HL-60 (cell line): ENCODE measurements around the gene SLC66A3.

Source experiments
- DNase-seq, 2 experiments: peaks; one replicate each; pipeline ENCODE4 v3.0.0-alpha.2; 2010 to 2020; ENCODE audit warnings: low read depth in 1 of 2, low spot score in 1 of 2
- H3K27ac ChIP-seq: fragments of 250-450 bp; sonication (Bioruptor Pico); replicated peaks from 2 replicates; pipeline ENCODE4 v1.5.1; 2020; ENCODE audit warnings: mild to moderate bottlenecking, moderate library complexity
- H3K27me3 ChIP-seq: fragments of 250-450 bp; sonication (Bioruptor Pico); 2 replicates; pipeline ENCODE4 v1.5.1; 2021; ENCODE audit warnings: mild to moderate bottlenecking, moderate library complexity; ENCODE audit not compliant: insufficient read depth, poor library complexity, severe bottlenecking
- H3K4me3 ChIP-seq: replicated peaks from 2 replicates; pipeline ENCODE4 v1.5.1; 2011; ENCODE audit warnings: mild to moderate bottlenecking, control low read depth, low read length; ENCODE audit not compliant: insufficient read depth
- GABPA ChIP-seq: IDR thresholded peaks from 2 replicates; pipeline ENCODE4 v1.6.1; 2012; ENCODE audit warnings: low read depth
- POLR2AphosphoS5 ChIP-seq: IDR thresholded peaks from 2 replicates; pipeline ENCODE4 v1.6.1; 2012; ENCODE audit warnings: low read depth
- REST ChIP-seq: IDR thresholded peaks from 2 replicates; pipeline ENCODE4 v1.6.1; 2012; ENCODE audit warnings: low read depth; ENCODE audit not compliant: insufficient replicate concordance
- SPI1 ChIP-seq: IDR thresholded peaks from 2 replicates; pipeline ENCODE4 v1.6.1; 2012; ENCODE audit warnings: low read depth, mild to moderate bottlenecking, borderline replicate concordance
- TF ChIP-seq, protein P1 (sequence below): IDR thresholded peaks from one replicate; pipeline ENCODE4 v1.5.1; 2011; ENCODE audit warnings: low read length, control low read depth, inconsistent platforms; ENCODE audit not compliant: insufficient read depth

The SLC66A3 gene

DNA sequence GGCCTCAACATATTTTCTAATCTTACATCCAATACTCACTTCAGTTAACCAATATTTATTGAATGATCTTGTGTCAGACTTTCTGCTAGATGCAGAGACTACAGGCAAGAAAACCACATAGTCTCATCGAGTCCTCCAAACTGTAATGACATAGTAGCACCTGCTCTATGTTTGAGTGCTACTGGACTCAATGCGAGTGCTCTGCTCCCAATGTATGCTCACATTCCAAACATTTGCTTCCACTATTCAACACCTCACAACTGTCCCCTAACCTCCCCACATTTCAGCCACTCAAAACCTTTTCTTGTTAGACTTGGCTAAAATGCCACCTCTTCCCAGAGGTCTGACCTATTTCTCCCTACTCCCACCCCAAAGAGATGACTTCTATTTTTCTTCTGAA is 65.2 kb downstream of the SLC66A3 start:
- no peaks in the 10 kb centered on the region for H3K27me3 ChIP-seq
- DNase-seq = no peak
- H3K4me3 ChIP-seq = no peak overlapping the region
- TF ChIP-seq POLR2AphosphoS5 = no peak
- TF ChIP-seq REST = no peak
- no peak for TF ChIP-seq GABPA
- TF ChIP-seq, protein P1, sequence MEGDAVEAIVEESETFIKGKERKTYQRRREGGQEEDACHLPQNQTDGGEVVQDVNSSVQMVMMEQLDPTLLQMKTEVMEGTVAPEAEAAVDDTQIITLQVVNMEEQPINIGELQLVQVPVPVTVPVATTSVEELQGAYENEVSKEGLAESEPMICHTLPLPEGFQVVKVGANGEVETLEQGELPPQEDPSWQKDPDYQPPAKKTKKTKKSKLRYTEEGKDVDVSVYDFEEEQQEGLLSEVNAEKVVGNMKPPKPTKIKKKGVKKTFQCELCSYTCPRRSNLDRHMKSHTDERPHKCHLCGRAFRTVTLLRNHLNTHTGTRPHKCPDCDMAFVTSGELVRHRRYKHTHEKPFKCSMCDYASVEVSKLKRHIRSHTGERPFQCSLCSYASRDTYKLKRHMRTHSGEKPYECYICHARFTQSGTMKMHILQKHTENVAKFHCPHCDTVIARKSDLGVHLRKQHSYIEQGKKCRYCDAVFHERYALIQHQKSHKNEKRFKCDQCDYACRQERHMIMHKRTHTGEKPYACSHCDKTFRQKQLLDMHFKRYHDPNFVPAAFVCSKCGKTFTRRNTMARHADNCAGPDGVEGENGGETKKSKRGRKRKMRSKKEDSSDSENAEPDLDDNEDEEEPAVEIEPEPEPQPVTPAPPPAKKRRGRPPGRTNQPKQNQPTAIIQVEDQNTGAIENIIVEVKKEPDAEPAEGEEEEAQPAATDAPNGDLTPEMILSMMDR = no peak
- no peak for TF ChIP-seq SPI1
- no peak overlapping the region for H3K27ac ChIP-seq

DNA sequence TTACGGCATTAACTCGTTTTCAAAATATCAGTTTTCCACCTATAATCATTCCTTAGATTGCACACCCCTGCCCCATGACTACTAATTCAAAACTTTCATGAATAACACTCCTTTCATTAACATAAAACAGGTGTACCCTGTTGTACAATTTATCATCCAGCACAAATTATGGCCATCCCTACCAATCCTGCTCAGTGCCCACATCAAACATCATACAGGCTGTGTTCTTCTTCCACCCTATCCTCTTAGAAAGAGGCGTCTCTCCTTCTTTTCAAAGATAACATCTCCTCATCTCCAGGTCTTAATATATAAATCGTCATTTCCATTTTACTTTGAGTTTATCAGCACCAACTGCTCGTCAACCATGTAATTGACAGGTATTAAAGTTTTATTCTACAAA is 67.6 kb downstream of the SLC66A3 start:
- TF ChIP-seq POLR2AphosphoS5 (no peak), GABPA (no peak), SPI1 (no peak), REST (no peak)
- TF ChIP-seq, protein P1 = no peak
- H3K27ac ChIP-seq = no peak overlapping the region

DNA sequence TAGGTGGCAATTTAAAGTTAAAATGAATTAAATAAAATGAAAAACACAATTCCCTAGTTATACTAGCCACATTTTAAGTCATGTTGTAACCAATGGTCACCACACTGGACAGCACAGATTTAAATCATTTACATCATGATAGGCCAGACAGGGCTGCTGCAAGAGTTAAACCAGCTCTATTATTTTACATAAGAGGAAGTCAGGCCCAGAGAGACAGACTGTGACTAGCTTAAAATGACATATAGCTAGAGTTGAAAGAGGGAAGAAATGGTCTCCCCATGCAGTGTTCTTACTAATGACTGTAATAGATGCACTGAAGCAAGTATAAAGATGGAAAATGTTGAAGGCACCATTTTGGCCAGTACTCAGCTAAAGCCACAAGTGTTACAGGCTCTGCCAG is 69.6 kb downstream of the SLC66A3 start:
- TF ChIP-seq REST (no peak), SPI1 (peak; percentile 77)
- H3K27ac ChIP-seq = no peak overlapping the region
- H3K4me3 ChIP-seq = no peak overlapping the region
- H3K27me3 ChIP-seq = no peaks in the 10 kb centered on the region
- DNase-seq = peak in 1 of 2 experiments; percentile 11

More for the DNA sequence above, 67.6 kb downstream of the SLC66A3 start:
- no peak for DNase-seq
- no peak overlapping the region for H3K4me3 ChIP-seq
- no peaks in the 10 kb centered on the region for H3K27me3 ChIP-seq

DNA sequence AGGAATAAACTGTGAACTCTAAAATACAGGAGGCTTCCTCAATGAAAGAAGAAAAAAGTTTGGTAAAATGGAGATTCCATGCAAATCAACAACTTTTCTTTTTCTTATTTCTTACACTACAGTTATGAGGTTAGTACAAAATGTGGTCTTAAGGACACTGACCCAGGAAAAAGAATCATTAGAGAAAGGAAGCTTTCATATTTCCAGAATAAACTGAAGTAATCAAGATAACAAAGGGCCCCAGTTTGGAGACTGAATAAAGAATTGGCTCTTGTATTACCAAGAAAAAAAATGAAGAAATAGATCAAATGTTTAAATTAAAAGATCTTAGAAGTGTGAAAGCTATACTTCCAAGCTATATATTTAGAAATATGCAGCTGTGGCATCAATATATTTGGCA is 72.3 kb downstream of the SLC66A3 start:
- no peaks in the 10 kb centered on the region for H3K27me3 ChIP-seq
- no peak overlapping the region for H3K27ac ChIP-seq

More for the DNA sequence above, 72.3 kb downstream of the SLC66A3 start:
- H3K4me3 ChIP-seq = no peak overlapping the region
- no peak for DNase-seq
- TF ChIP-seq POLR2AphosphoS5 = no peak
- no peak for TF ChIP-seq REST
- no peak for TF ChIP-seq SPI1
- no peak for TF ChIP-seq GABPA
- TF ChIP-seq, protein P1 = no peak
